Measurements from ENCODE around the gene ZDHHC11B. TPM values are rescaled to one million over a fixed set of nuclear protein-coding genes. Genes with fewer than 3 reads are reported as not detected.
"Not testable (repeated sequence)": the region's sequence is repeated elsewhere in the genome, so short reads cannot be mapped to it uniquely, and the experiment has no call there.

ZDHHC11B gene
- total RNA-seq, 1 donor from 2014 or later = 13.4 TPM

GRCh38 chr5:734145-734544 lies 50.4 kb downstream of the ZDHHC11B start:
- H3K4me3 ChIP-seq; intact Hi-C loops (cut with micrococcal nuclease); H3K27ac ChIP-seq (replicated peaks); DNase-seq; H3K9me3 ChIP-seq (replicated peaks); H3K27me3 ChIP-seq (ENCODE audit: low read depth); H3K4me1 ChIP-seq: not testable (repeated sequence)
- H3K36me3 ChIP-seq = peaks cover 15% of the 10 kb centered on the region

- H3K27ac ChIP-seq (replicated peaks); intact Hi-C loops (cut with micrococcal nuclease); H3K27me3 ChIP-seq (ENCODE audit: low read depth); DNase-seq; H3K4me1 ChIP-seq; H3K4me3 ChIP-seq; H3K9me3 ChIP-seq (replicated peaks): not testable (repeated sequence)
- H3K36me3 ChIP-seq = peaks cover 15% of the 10 kb centered on the region
Measured at GRCh38 chr5:732754-733454, 51.6 kb downstream of the ZDHHC11B start.

GRCh38 chr5:729225-729624 lies 55.3 kb downstream of the ZDHHC11B start:
- intact Hi-C loops (cut with micrococcal nuclease); DNase-seq; H3K27ac ChIP-seq (replicated peaks); H3K4me3 ChIP-seq; H3K27me3 ChIP-seq (ENCODE audit: low read depth); H3K9me3 ChIP-seq (replicated peaks); H3K4me1 ChIP-seq: not testable (repeated sequence)
- peaks cover 15% of the 10 kb centered on the region for H3K36me3 ChIP-seq

GRCh38 chr5:727087-727486 lies 57.4 kb downstream of the ZDHHC11B start:
- H3K4me1 ChIP-seq; DNase-seq; H3K9me3 ChIP-seq (replicated peaks); H3K36me3 ChIP-seq; H3K27ac ChIP-seq (replicated peaks); H3K27me3 ChIP-seq (ENCODE audit: low read depth); intact Hi-C loops (cut with micrococcal nuclease); H3K4me3 ChIP-seq: not testable (repeated sequence)

GRCh38 chr5:723865-724264 lies 60.7 kb downstream of the ZDHHC11B start:
- intact Hi-C loops (cut with micrococcal nuclease); H3K27me3 ChIP-seq (ENCODE audit: low read depth); H3K27ac ChIP-seq (replicated peaks); DNase-seq; H3K36me3 ChIP-seq; H3K4me1 ChIP-seq; H3K4me3 ChIP-seq: not testable (repeated sequence)
- peaks cover 21% of the 10 kb centered on the region for H3K9me3 ChIP-seq (replicated peaks)

- H3K4me1 ChIP-seq; H3K27ac ChIP-seq (replicated peaks); H3K4me3 ChIP-seq; DNase-seq; H3K27me3 ChIP-seq (ENCODE audit: low read depth); intact Hi-C loops (cut with micrococcal nuclease): not testable (repeated sequence)
- Histone ChIP-seq H3K9me3 (replicated peaks) (peaks cover 23% of the 10 kb centered on the region), H3K36me3 (peaks cover 11% of the 10 kb centered on the region)
Measured at GRCh38 chr5:723309-723708, 61.2 kb downstream of the ZDHHC11B start.

- H3K4me3 ChIP-seq; H3K27me3 ChIP-seq (ENCODE audit: low read depth); H3K4me1 ChIP-seq; H3K27ac ChIP-seq (replicated peaks); intact Hi-C loops (cut with micrococcal nuclease); DNase-seq: not testable (repeated sequence)
- Histone ChIP-seq H3K9me3 (replicated peaks) (peaks cover 23% of the 10 kb centered on the region), H3K36me3 (peaks cover 20% of the 10 kb centered on the region)
Measured at GRCh38 chr5:719379-719778, 65.2 kb downstream of the ZDHHC11B start.

- Histone ChIP-seq H3K27ac (replicated peaks) (no peak overlapping the region), H3K4me3 (no peak overlapping the region), H3K4me1 (no peaks in the 10 kb centered on the region), H3K9me3 (replicated peaks) (peaks cover 23% of the 10 kb centered on the region), H3K27me3 (ENCODE audit: low read depth) (no peaks in the 10 kb centered on the region), H3K36me3 (peaks cover 20% of the 10 kb centered on the region)
- intact Hi-C loops (cut with micrococcal nuclease) = no loop called here
- DNase-seq = no peak
- TF ChIP-seq CTCF (IDR thresholded peaks at IDR 0.05; ENCODE audit: borderline replicate concordance) = no peak
Measured at GRCh38 chr5:717143-717542, 67.4 kb downstream of the ZDHHC11B start.

- H3K4me3 ChIP-seq; DNase-seq; H3K27ac ChIP-seq (replicated peaks); H3K27me3 ChIP-seq (ENCODE audit: low read depth); intact Hi-C loops (cut with micrococcal nuclease); H3K4me1 ChIP-seq: not testable (repeated sequence)
- Histone ChIP-seq H3K9me3 (replicated peaks) (peaks cover 23% of the 10 kb centered on the region), H3K36me3 (peaks cover 20% of the 10 kb centered on the region)
Measured at GRCh38 chr5:716740-717139, 67.8 kb downstream of the ZDHHC11B start.

- DNase-seq; H3K4me1 ChIP-seq; H3K27ac ChIP-seq (replicated peaks); H3K4me3 ChIP-seq; intact Hi-C loops (cut with micrococcal nuclease); H3K27me3 ChIP-seq (ENCODE audit: low read depth): not testable (repeated sequence)
- Histone ChIP-seq H3K9me3 (replicated peaks) (peaks cover 20% of the 10 kb centered on the region), H3K36me3 (peaks cover 20% of the 10 kb centered on the region)
Measured at GRCh38 chr5:715636-716035, 68.9 kb downstream of the ZDHHC11B start.

GRCh38 chr5:714215-715118 lies 70.1 kb downstream of the ZDHHC11B start:
- H3K4me1 ChIP-seq; H3K4me3 ChIP-seq; H3K9me3 ChIP-seq (replicated peaks); H3K27me3 ChIP-seq (ENCODE audit: low read depth); intact Hi-C loops (cut with micrococcal nuclease); DNase-seq; H3K27ac ChIP-seq (replicated peaks): not testable (repeated sequence)
- peaks cover 16% of the 10 kb centered on the region for H3K36me3 ChIP-seq

GRCh38 chr5:713686-714085 lies 70.8 kb downstream of the ZDHHC11B start:
- peaks cover 15% of the 10 kb centered on the region for H3K36me3 ChIP-seq
- H3K27me3 ChIP-seq (ENCODE audit: low read depth); intact Hi-C loops (cut with micrococcal nuclease); H3K27ac ChIP-seq (replicated peaks); H3K9me3 ChIP-seq (replicated peaks); H3K4me3 ChIP-seq; DNase-seq; H3K4me1 ChIP-seq: not testable (repeated sequence)
